MG63 (cell line): Measurements from ENCODE around the gene ABHD16B. TPM values are rescaled to one million over a fixed set of nuclear protein-coding genes. Genes with fewer than 3 reads are reported as not detected.

Experiments
- DNase-seq: peaks from one replicate; pipeline ENCODE4 v3.0.0-alpha.2; 2020
- H3K27me3 ChIP-seq: fragments of 250-450 bp; sonication (Bioruptor Pico); 2 replicates; pipeline ENCODE4 v1.5.1; 2020; ENCODE audit warnings: mild to moderate bottlenecking, moderate library complexity
- H3K36me3 ChIP-seq: fragments of 250-450 bp; sonication (Bioruptor Pico); 2 replicates; pipeline ENCODE4 v1.5.1; 2020; ENCODE audit warnings: mild to moderate bottlenecking, moderate library complexity
- H3K4me3 ChIP-seq: fragments of 250-450 bp; sonication (Bioruptor Pico); 2 replicates; pipeline ENCODE4 v1.5.1; 2020; ENCODE audit warnings: mild to moderate bottlenecking, moderate library complexity
- H3K9me3 ChIP-seq: fragments of 250-450 bp; sonication (Bioruptor Pico); 2 replicates; pipeline ENCODE4 v1.5.1; 2020; ENCODE audit warnings: mild to moderate bottlenecking, moderate library complexity
- total RNA-seq: library from RNA; depleted of rRNA; stranded (reverse); fragments of >200 nt; shearing (Covaris generic); gene quantifications from 2 replicates; pipeline ENCODE4 v1.2.3, GENCODE V29; 2014; ENCODE audit warnings: low replicate concordance

The ABHD16B gene
- total RNA-seq, 1 experiment from 2014 or later = not detected

- Histone ChIP-seq H3K36me3 (peaks cover 63% of the 10 kb centered on the region), H3K9me3 (no peaks in the 10 kb centered on the region), H3K4me3 (no peak overlapping the region), H3K27me3 (no peaks in the 10 kb centered on the region)
- no peak for DNase-seq
Measured at GRCh38 chr20:63882257-63883200, 21.2 kb downstream of the ABHD16B start.

GRCh38 chr20:63883201-63883593 is 21.9 kb downstream of the ABHD16B start:
- H3K36me3 ChIP-seq = peaks cover 62% of the 10 kb centered on the region
- H3K9me3 ChIP-seq = no peaks in the 10 kb centered on the region
- no peak overlapping the region for H3K4me3 ChIP-seq
- no peak for DNase-seq
- no peaks in the 10 kb centered on the region for H3K27me3 ChIP-seq

- Histone ChIP-seq H3K36me3 (peaks cover 62% of the 10 kb centered on the region), H3K4me3 (no peak overlapping the region), H3K9me3 (no peaks in the 10 kb centered on the region), H3K27me3 (no peaks in the 10 kb centered on the region)
- no peak for DNase-seq
Measured at GRCh38 chr20:63884506-63885263, 23.4 kb downstream of the ABHD16B start.

GRCh38 chr20:63885264-63886053 is 24.2 kb downstream of the ABHD16B start:
- H3K9me3 ChIP-seq = no peaks in the 10 kb centered on the region
- H3K4me3 ChIP-seq = no peak overlapping the region
- H3K27me3 ChIP-seq = no peaks in the 10 kb centered on the region
- H3K36me3 ChIP-seq = peaks cover 70% of the 10 kb centered on the region
- no peak for DNase-seq

- no peaks in the 10 kb centered on the region for H3K27me3 ChIP-seq
- H3K4me3 ChIP-seq = no peak overlapping the region
- H3K9me3 ChIP-seq = no peaks in the 10 kb centered on the region
- no peak for DNase-seq
- H3K36me3 ChIP-seq = peaks cover 73% of the 10 kb centered on the region
Measured at GRCh38 chr20:63886054-63886419, 24.7 kb downstream of the ABHD16B start.

- peaks cover 75% of the 10 kb centered on the region for H3K36me3 ChIP-seq
- no peak for DNase-seq
- H3K4me3 ChIP-seq = no peak overlapping the region
- no peaks in the 10 kb centered on the region for H3K9me3 ChIP-seq
- no peaks in the 10 kb centered on the region for H3K27me3 ChIP-seq
Measured at GRCh38 chr20:63886921-63887320, 25.6 kb downstream of the ABHD16B start.

GRCh38 chr20:63889241-63890200 is 28.2 kb downstream of the ABHD16B start:
- no peak overlapping the region for H3K4me3 ChIP-seq
- no peaks in the 10 kb centered on the region for H3K27me3 ChIP-seq
- no peaks in the 10 kb centered on the region for H3K9me3 ChIP-seq
- H3K36me3 ChIP-seq = peaks cover 55% of the 10 kb centered on the region
- DNase-seq = no peak

GRCh38 chr20:63890201-63890576 is 28.9 kb downstream of the ABHD16B start:
- Histone ChIP-seq H3K4me3 (no peak overlapping the region), H3K36me3 (peaks cover 49% of the 10 kb centered on the region), H3K27me3 (no peaks in the 10 kb centered on the region), H3K9me3 (no peaks in the 10 kb centered on the region)
- no peak for DNase-seq

GRCh38 chr20:63890616-63891015 is 29.3 kb downstream of the ABHD16B start:
- Histone ChIP-seq H3K9me3 (no peaks in the 10 kb centered on the region), H3K27me3 (no peaks in the 10 kb centered on the region), H3K4me3 (no peak overlapping the region), H3K36me3 (peaks cover 47% of the 10 kb centered on the region)
- no peak for DNase-seq

GRCh38 chr20:63891061-63892002 is 30.0 kb downstream of the ABHD16B start:
- DNase-seq = no peak
- Histone ChIP-seq H3K9me3 (no peaks in the 10 kb centered on the region), H3K36me3 (peaks cover 47% of the 10 kb centered on the region), H3K4me3 (no peak overlapping the region), H3K27me3 (no peaks in the 10 kb centered on the region)

GRCh38 chr20:63892402-63892801 is 31.1 kb downstream of the ABHD16B start:
- Histone ChIP-seq H3K9me3 (no peaks in the 10 kb centered on the region), H3K36me3 (peaks cover 47% of the 10 kb centered on the region)
- DNase-seq = no peak

GRCh38 chr20:63893999-63894357 is 32.7 kb downstream of the ABHD16B start:
- no peaks in the 10 kb centered on the region for H3K9me3 ChIP-seq
- H3K36me3 ChIP-seq = peaks cover 53% of the 10 kb centered on the region
- no peaks in the 10 kb centered on the region for H3K27me3 ChIP-seq
- H3K4me3 ChIP-seq = no peak overlapping the region
- no peak for DNase-seq

More at GRCh38 chr20:63892402-63892801, 31.1 kb downstream of the ABHD16B start:
- H3K4me3 ChIP-seq = no peak overlapping the region
- H3K27me3 ChIP-seq = no peaks in the 10 kb centered on the region

- H3K36me3 ChIP-seq = peaks cover 47% of the 10 kb centered on the region
- H3K4me3 ChIP-seq = peak within 1 kb of the TSS; percentile 63
- H3K9me3 ChIP-seq = no peaks in the 10 kb centered on the region
- DNase-seq = peak; percentile 92
- no peaks in the 10 kb centered on the region for H3K27me3 ChIP-seq
Measured at GRCh38 chr20:63894358-63895201, 33.3 kb downstream of the ABHD16B start, which contains the start of gene DNAJC5. Gene DNAJC5 (plus strand): TSS chr20:63895126. CDS start chr20:63928346, 33,220 bp downstream.
